T-helper 9 cell (primary cell): ENCODE measurements around the gene CD300E.

Source experiments
- DNase-seq: peaks from one replicate; pipeline ENCODE4 v3.0.0-alpha.2; 2020

The CD300E gene

GRCh38 chr17:74561586-74561985 is 62.0 kb downstream of the CD300E start:
- DNase-seq, result no peak
